Thyroid gland (tissue), 4 donors: ENCODE measurements around the gene VASP. TPM values are rescaled to one million over a fixed set of nuclear protein-coding genes. Genes with fewer than 3 reads are reported as not detected.

Experiments
- DNase-seq, 2 donors: peaks; one replicate each; pipeline ENCODE4 v3.0.0-alpha.2; 2019
- H3K27ac ChIP-seq, 3 donors: fragments of 200-600 bp; sonication (generic); 1 replicate in 2 of 3; 2 replicates in 1 of 3; pipeline ENCODE4 v1.5.1; 2016 to 2019; ENCODE audit warnings: mild to moderate bottlenecking in 1 of 3, moderate library complexity in 1 of 3
- H3K27me3 ChIP-seq: fragments of 200-600 bp; sonication (generic); one replicate; pipeline ENCODE4 v1.5.1; 2019
- H3K36me3 ChIP-seq, 2 donors: fragments of 200-600 bp; sonication (generic); one replicate each; pipeline ENCODE4 v1.5.1; 2016 to 2019
- H3K4me1 ChIP-seq, 2 donors: fragments of 200-600 bp; sonication (generic); one replicate each; pipeline ENCODE4 v1.5.1; 2017 to 2019
- H3K4me3 ChIP-seq, 3 donors: fragments of 200-600 bp; sonication (generic); replicated peaks in 1 of 3; 1 replicate in 2 of 3; 2 replicates in 1 of 3; pipeline ENCODE4 v1.5.1; 2016; ENCODE audit warnings: mild to moderate bottlenecking in 1 of 3
- H3K9me3 ChIP-seq: fragments of 200-600 bp; sonication (generic); one replicate; pipeline ENCODE4 v1.5.1; 2017
- CTCF ChIP-seq, 6 experiments: fragments of 200-600 bp in 3 of 6; fragments of 450-650 bp in 3 of 6; sonication (generic) in 3 of 6; IDR thresholded peaks; one replicate each; pipeline ENCODE4 v1.5.1; 2016 to 2019; ENCODE audit warnings: antibody characterized with exemption in 6 of 6, mild to moderate bottlenecking in 2 of 6, inconsistent platforms in 1 of 6, moderate library complexity in 1 of 6
- POLR2A ChIP-seq, 2 donors: fragments of 450-650 bp; IDR thresholded peaks; one replicate each; pipeline ENCODE4 v1.6.1; 2017; ENCODE audit warnings: antibody characterized with exemption in 2 of 2, mild to moderate bottlenecking in 2 of 2, moderate library complexity in 1 of 2
- WGBS, 2 donors: methylation state at CpG; one replicate each; pipeline ENCODE4 v1.1.5; 2017; 5-methylcytosine and 5-hydroxymethylcytosine counted together
- intact Hi-C: fragments of 100-400 bp; cut with DNase I; formaldehyde crosslinking; loops from one replicate; pipeline ENCODE4 v1.15.1; 2023
- total RNA-seq, 4 donors: library from RNA; depleted of rRNA; stranded (reverse); fragments of >200 nt; gene quantifications; one replicate each; pipeline ENCODE4 v1.2.3, GENCODE V29; 2016

The VASP gene
- total RNA-seq, 4 donors from 2014 or later, result 34.3 to 50.8 (median 45.1) TPM

- WGBS, 2 donors, result 54 to 67% methylated on average over 14 to 15 of the region's 15 CpGs
- DNase-seq, result peak; percentile 31 to 56
- no peak overlapping the region for H3K27ac ChIP-seq
- TF ChIP-seq POLR2A (IDR thresholded peaks at IDR 0.05) (no peak), CTCF (IDR thresholded peaks at IDR 0.05) (peak; percentile 22 to 67 (median 48))
- H3K4me3 ChIP-seq, result no peak overlapping the region
- no peaks in the 10 kb centered on the region for H3K36me3 ChIP-seq
- no peaks in the 10 kb centered on the region for H3K27me3 ChIP-seq
- no peaks in the 10 kb centered on the region for H3K4me1 ChIP-seq
- intact Hi-C loops, result no loop called here
- no peaks in the 10 kb centered on the region for H3K9me3 ChIP-seq
Measured at GRCh38 chr19:45569619-45570421, 62.5 kb downstream of the VASP start.

- Histone ChIP-seq H3K36me3 (no peaks in the 10 kb centered on the region), H3K9me3 (no peaks in the 10 kb centered on the region), H3K27ac (no peak overlapping the region), H3K27me3 (no peaks in the 10 kb centered on the region), H3K4me1 (no peaks in the 10 kb centered on the region), H3K4me3 (no peak overlapping the region)
- WGBS, 2 donors, result 81 to 82% methylated on average over 8 of the region's 8 CpGs
- intact Hi-C loops, result no loop called here
- no peak for DNase-seq
- TF ChIP-seq CTCF (IDR thresholded peaks at IDR 0.05), result no peak
- no peak for TF ChIP-seq POLR2A (IDR thresholded peaks at IDR 0.05)
Measured at GRCh38 chr19:45571457-45572220, 64.4 kb downstream of the VASP start.

- Histone ChIP-seq H3K36me3 (no peaks in the 10 kb centered on the region), H3K27me3 (no peaks in the 10 kb centered on the region), H3K4me1 (no peaks in the 10 kb centered on the region), H3K9me3 (no peaks in the 10 kb centered on the region), H3K27ac (no peak overlapping the region), H3K4me3 (no peak overlapping the region)
- WGBS, 2 donors, result 88 to 97% methylated on average over 3 to 4 of the region's 4 CpGs
- intact Hi-C loops, result no loop called here
- no peak for DNase-seq
- TF ChIP-seq POLR2A (IDR thresholded peaks at IDR 0.05) (no peak), CTCF (IDR thresholded peaks at IDR 0.05) (no peak)
Measured at GRCh38 chr19:45574526-45574925, 67.2 kb downstream of the VASP start.

GRCh38 chr19:45575216-45575615 is 67.9 kb downstream of the VASP start:
- Histone ChIP-seq H3K4me1 (no peaks in the 10 kb centered on the region), H3K9me3 (no peaks in the 10 kb centered on the region), H3K36me3 (no peaks in the 10 kb centered on the region), H3K27me3 (no peaks in the 10 kb centered on the region), H3K4me3 (no peak overlapping the region), H3K27ac (no peak overlapping the region)
- 89 to 91% methylated on average over 5 of the region's 5 CpGs for WGBS, 2 donors
- intact Hi-C loops, result no loop called here
- TF ChIP-seq CTCF (IDR thresholded peaks at IDR 0.05) (no peak), POLR2A (IDR thresholded peaks at IDR 0.05) (no peak)
- DNase-seq, result no peak

Other genes with a start within 250 kb of the VASP start
- gene CKM, start 184.6 kb upstream of the VASP start, total RNA-seq, result under 1 TPM in 1 of 4 donors, not detected in 3; 0.27 TPM
- gene KLC3, start 166.7 kb upstream of the VASP start, total RNA-seq, result 1 to 10 TPM in 1 of 4 donors, under 1 TPM in 3; 0.45 to 1.2 (median 0.83) TPM
- 10 to 100 TPM in 3 of 4 donors, 1 to 10 TPM in 1; 9.4 to 19.2 (median 15.9) TPM for gene ERCC2, start 136.9 kb upstream of the VASP start, total RNA-seq
- 10 to 100 TPM; 11.9 to 64.2 (median 35.8) TPM for gene PPP1R13L, start 102.4 kb upstream of the VASP start, total RNA-seq
- 1 to 10 TPM; 1.3 to 9.1 (median 4.2) TPM for gene POLR1G, start 100.8 kb upstream of the VASP start, total RNA-seq
- gene ERCC1, start 83.6 kb upstream of the VASP start, total RNA-seq, result 100 to 1,000 TPM in 2 of 4 donors, 10 to 100 TPM in 2; 89.1 to 157 (median 113) TPM
- 1 to 10 TPM; 1.6 to 3.3 (median 2.4) TPM for gene FOSB, start 39.5 kb upstream of the VASP start, total RNA-seq
- gene RTN2, start 10.4 kb upstream of the VASP start, total RNA-seq, result 1 to 10 TPM; 1.8 to 7.3 (median 4.6) TPM
- gene PPM1N, start 9.0 kb upstream of the VASP start, total RNA-seq, result 1 to 10 TPM in 1 of 4 donors, under 1 TPM in 1, not detected in 2; 0.73 to 1.1 TPM
- gene OPA3, start 77.3 kb downstream of the VASP start, total RNA-seq, result 10 to 100 TPM in 3 of 4 donors, 1 to 10 TPM in 1; 5.4 to 30.8 (median 17.0) TPM
- gene GPR4, start 94.7 kb downstream of the VASP start, total RNA-seq, result 1 to 10 TPM; 3.6 to 9.4 (median 5.6) TPM
- gene EML2, start 131.9 kb downstream of the VASP start, total RNA-seq, result 100 to 1,000 TPM in 1 of 4 donors, 10 to 100 TPM in 3; 33.1 to 148 (median 36.8) TPM
- gene GIPR, start 160.7 kb downstream of the VASP start, total RNA-seq, result 1 to 10 TPM in 3 of 4 donors, under 1 TPM in 1; 0.45 to 1.5 (median 1.2) TPM
- 100 to 1,000 TPM; 133 to 279 (median 192) TPM for gene SNRPD2, start 184.5 kb downstream of the VASP start, total RNA-seq
- 10 to 100 TPM in 2 of 4 donors, 1 to 10 TPM in 2; 5.4 to 16.3 (median 12.5) TPM for gene QPCTL, start 185.2 kb downstream of the VASP start, total RNA-seq
- 10 to 100 TPM; 13.7 to 22.3 (median 17.4) TPM for gene FBXO46, start 223.4 kb downstream of the VASP start, total RNA-seq
- gene MEIOSIN, start 226.0 kb downstream of the VASP start, total RNA-seq, result not detected